HCT116 (cell line): Measurements from ENCODE around the gene PPIC. TPM values are rescaled to one million over a fixed set of nuclear protein-coding genes. Genes with fewer than 3 reads are reported as not detected.

Source experiments
- ATAC-seq: fragments of 200-7000 bp; cut with Tn5 transposase; 2 replicates; pipeline ENCODE4 v1.9.1; 2020; ENCODE audit warnings: mild to moderate bottlenecking, moderate library complexity
- BruUV-seq: library from RNA; stranded (reverse); fragments of 400-500 nt; replicated peaks from 2 replicates; lab custom pipeline; 2021; lab: Mats Ljungman, UMichigan
- CTCF ChIA-PET: fragments of 300-600 bp; sonication (Branson Sonifier 250); formaldehyde crosslinking; loops from one replicate; lab custom pipeline; 2021; ENCODE audit warnings: antibody characterized with exemption; lab: Charles Lee
- POLR2A ChIA-PET: fragments of 300-600, 350-600 bp; sonication (Branson Sonifier 250); formaldehyde crosslinking; loops from one replicate; lab custom pipeline; 2021; ENCODE audit warnings: antibody characterized with exemption; lab: Charles Lee
- RAD21 ChIA-PET, 2 experiments: fragments of 300-600 bp; sonication (Branson Sonifier 250); formaldehyde crosslinking; loops; one replicate each; lab custom pipeline; 2023; ENCODE audit warnings: low total read pairs in 2 of 2; ENCODE audit not compliant: uncharacterized antibody in 2 of 2, unreplicated experiment in 2 of 2, low non-redundant PET in 1 of 2; lab: Charles Lee
- DNase-seq: peaks from one replicate; pipeline ENCODE4 v3.0.0-alpha.2; 2010; ENCODE audit warnings: low read depth, low spot score
- H2AFZ ChIP-seq: fragments of 200-600 bp; shearing (Covaris generic), sonication (generic); 2 replicates; pipeline ENCODE4 v1.6.1; 2017; ENCODE audit warnings: low read depth, mixed run types, mixed read lengths, antibody characterized with exemption, low read length; ENCODE audit not compliant: poor library complexity, severe bottlenecking
- H3K27ac ChIP-seq: 2 replicates; pipeline ENCODE4 v1.5.1; 2012; ENCODE audit warnings: low read depth, low read length
- H3K27me3 ChIP-seq: fragments of 200-600 bp; sonication (generic); 2 replicates; pipeline ENCODE4 v1.6.1; 2016; ENCODE audit warnings: mixed run types, low read length, mixed read lengths; ENCODE audit not compliant: insufficient read depth
- H3K36me3 ChIP-seq, 2 experiments: fragments of 200-500 bp in 1 of 2; fragments of 200-600 bp in 1 of 2; sonication (Bioruptor generic) in 1 of 2; sonication (generic) in 1 of 2; 2 replicates each; pipeline versions ENCODE4 v1.5.1 to v1.6.1; 2014 to 2016; ENCODE audit warnings: low read length in 2 of 2, inconsistent platforms in 1 of 2, mixed read lengths in 1 of 2, mixed run types in 1 of 2; ENCODE audit not compliant: insufficient read depth in 2 of 2, control insufficient read depth in 1 of 2
- H3K4me1 ChIP-seq, 2 experiments: fragments of 200-600 bp in 1 of 2; sonication (generic) in 1 of 2; 2 replicates each; pipeline versions ENCODE4 v1.5.1 to v1.6.1; 2012 to 2017; ENCODE audit warnings: low read length in 2 of 2, inconsistent platforms in 1 of 2, mild to moderate bottlenecking in 1 of 2, mixed read lengths in 1 of 2, mixed run types in 1 of 2, moderate library complexity in 1 of 2; ENCODE audit not compliant: insufficient read depth in 2 of 2, control insufficient read depth in 1 of 2
- H3K4me2 ChIP-seq: fragments of 200-600 bp; sonication (generic); 2 replicates; pipeline ENCODE4 v1.6.1; 2017; ENCODE audit warnings: mixed run types, low read length, mixed read lengths
- H3K4me3 ChIP-seq, 2 experiments: fragments of 200-600 bp in 1 of 2; sonication (generic) in 1 of 2; replicated peaks in 1 of 2; 2 replicates each; pipeline ENCODE4 v1.5.1; 2011 to 2016; ENCODE audit warnings: low read length in 2 of 2, control low read depth in 1 of 2, low read depth in 1 of 2, mild to moderate bottlenecking in 1 of 2, mixed read lengths in 1 of 2, mixed run types in 1 of 2
- H3K79me2 ChIP-seq: fragments of 200-600 bp; sonication (generic); 2 replicates; pipeline ENCODE4 v1.6.1; 2017; ENCODE audit warnings: mild to moderate bottlenecking, mixed run types, low read length, moderate library complexity, mixed read lengths; ENCODE audit not compliant: insufficient read depth
- H3K9ac ChIP-seq: fragments of 200-600 bp; sonication (generic); 2 replicates; pipeline ENCODE4 v1.6.1; 2016; ENCODE audit warnings: low read length, mixed read lengths
- H3K9me2 ChIP-seq: fragments of 200-600 bp; sonication (generic), shearing (Covaris generic); 2 replicates; pipeline ENCODE4 v1.6.1; 2017; ENCODE audit warnings: mixed run types, mild to moderate bottlenecking, moderate library complexity; ENCODE audit not compliant: insufficient read depth
- H3K9me3 ChIP-seq, 2 experiments: fragments of 200-500 bp in 1 of 2; fragments of 200-600 bp in 1 of 2; sonication (Bioruptor generic) in 1 of 2; sonication (generic) in 1 of 2; 2 replicates each; pipeline ENCODE4 v1.6.1; 2014 to 2017; ENCODE audit warnings: low read length in 2 of 2, mixed read lengths in 2 of 2, inconsistent platforms in 1 of 2, low read depth in 1 of 2, mild to moderate bottlenecking in 1 of 2, mixed run types in 1 of 2, moderate library complexity in 1 of 2; ENCODE audit not compliant: control insufficient read depth in 1 of 2, insufficient read depth in 1 of 2
- H4K20me1 ChIP-seq: fragments of 200-600 bp; sonication (generic), shearing (Covaris generic); 2 replicates; pipeline ENCODE4 v1.6.1; 2017; ENCODE audit warnings: mixed run types, mild to moderate bottlenecking, moderate library complexity; ENCODE audit not compliant: insufficient read depth
- CEBPB ChIP-seq: IDR thresholded peaks from 2 replicates; pipeline ENCODE4 v1.6.1; 2012; ENCODE audit warnings: low read depth
- ELF1 ChIP-seq: IDR thresholded peaks from 2 replicates; pipeline ENCODE4 v1.6.1; 2012; ENCODE audit warnings: low read depth, borderline replicate concordance
- EZH2 ChIP-seq: fragments of 200-600 bp; sonication (generic); IDR thresholded peaks from 2 replicates; pipeline ENCODE4 v1.6.1; 2017; ENCODE audit warnings: antibody characterized with exemption, mixed run types
- EZH2phosphoT487 ChIP-seq: fragments of 200-600 bp; IDR thresholded peaks from 2 replicates; pipeline ENCODE4 v1.6.1; 2018; ENCODE audit warnings: antibody characterized with exemption, borderline replicate concordance
- FOSL1 ChIP-seq: IDR thresholded peaks from 2 replicates; pipeline ENCODE4 v1.6.1; 2012; ENCODE audit warnings: low read depth
- JUND ChIP-seq: IDR thresholded peaks from 2 replicates; pipeline ENCODE4 v1.6.1; 2012
- MAX ChIP-seq: IDR thresholded peaks from 2 replicates; pipeline ENCODE4 v1.6.1; 2012
- POLR2A ChIP-seq: IDR thresholded peaks from 2 replicates; pipeline ENCODE4 v1.7.0; 2011; ENCODE audit warnings: borderline replicate concordance; ENCODE audit not compliant: insufficient read depth, insufficient read length; ENCODE audit errors: extremely low read depth
- RAD21 ChIP-seq: IDR thresholded peaks from 2 replicates; pipeline ENCODE4 v1.6.1; 2012; ENCODE audit warnings: low read depth, mild to moderate bottlenecking
- REST ChIP-seq: IDR thresholded peaks from 2 replicates; pipeline ENCODE4 v1.6.1; 2012; ENCODE audit warnings: low read depth
- SP1 ChIP-seq: IDR thresholded peaks from 2 replicates; pipeline ENCODE4 v1.6.1; 2012; ENCODE audit warnings: low read depth
- SRF ChIP-seq: IDR thresholded peaks from 2 replicates; pipeline ENCODE4 v1.6.1; 2012; ENCODE audit warnings: low read depth
- TCF7L2 ChIP-seq: IDR thresholded peaks from 2 replicates; pipeline ENCODE4 v1.7.0; 2011; ENCODE audit warnings: borderline replicate concordance, inconsistent platforms; ENCODE audit not compliant: insufficient read depth, insufficient read length; ENCODE audit errors: extremely low read depth
- YY1 ChIP-seq: IDR thresholded peaks from 2 replicates; pipeline ENCODE4 v1.6.1; 2011; ENCODE audit warnings: low read length, low read depth, moderate library complexity, mild to moderate bottlenecking; ENCODE audit not compliant: insufficient replicate concordance; ENCODE audit errors: extremely low read depth
- ZBTB33 ChIP-seq: IDR thresholded peaks from 2 replicates; pipeline ENCODE4 v1.6.1; 2011; ENCODE audit warnings: mild to moderate bottlenecking, low read length, moderate library complexity; ENCODE audit not compliant: insufficient replicate concordance; ENCODE audit errors: extremely low read depth
- ZFX ChIP-seq: fragments of 450-650 bp; IDR thresholded peaks from 2 replicates; pipeline ENCODE4 v1.6.1; 2017
- intact Hi-C: fragments of 100-400 bp; cut with micrococcal nuclease; formaldehyde crosslinking; loops from 2 replicates; pipeline ENCODE4 v1.10.0; 2022
- total RNA-seq: library from RNA; stranded (reverse); gene quantifications from one replicate; pipeline ENCODE4 v1.2.1, GENCODE V29; 2021; ENCODE audit not compliant: unreplicated experiment

PPIC gene
- total RNA-seq, 1 experiment from 2014 or later = 21.5 TPM

- Histone ChIP-seq H3K4me1 (no peaks in the 10 kb centered on the region), H3K4me2 (no peak overlapping the region), H4K20me1 (no peaks in the 10 kb centered on the region), H3K9ac (no peak overlapping the region), H3K79me2 (no peaks in the 10 kb centered on the region), H3K9me2 (no peaks in the 10 kb centered on the region), H3K27ac (no peak overlapping the region), H3K4me3 (no peak overlapping the region), H3K27me3 (no peaks in the 10 kb centered on the region), H3K9me3 (no peaks in the 10 kb centered on the region), H3K36me3 (no peaks in the 10 kb centered on the region), H2AFZ (no peak overlapping the region)
- DNase-seq (no peak), ATAC-seq (no peak)
- POLR2A ChIA-PET = interaction anchor here (0.6 kb wide), 1 partner anchor 418 kb away, joined by 3 read pairs; no protein-coding TSS in a partner anchor
- RAD21 ChIA-PET = no interaction called here
- no TSS peak for BruUV-seq
- CTCF ChIA-PET = no interaction called here
- intact Hi-C loops = loop anchor here (5.0 kb wide), 1 partner anchor 99 kb away; no protein-coding TSS in a partner anchor
- TF ChIP-seq SP1 (no peak), CEBPB (no peak), SRF (no peak), ELF1 (no peak), ZFX (no peak), JUND (no peak), EZH2phosphoT487 (no peak)
Measured at GRCh38 chr5:122996091-122996490, 40.4 kb downstream of the PPIC start.

GRCh38 chr5:122985954-122986721 lies 50.4 kb downstream of the PPIC start:
- intact Hi-C loops = no loop called here
- no peaks in the 10 kb centered on the region for H4K20me1 ChIP-seq
- CTCF ChIA-PET = no interaction called here
- no peak overlapping the region for H3K27ac ChIP-seq
- no peak overlapping the region for H2AFZ ChIP-seq
- no peak overlapping the region for H3K9ac ChIP-seq
- H3K4me1 ChIP-seq = no peaks in the 10 kb centered on the region
- no peak overlapping the region for H3K4me2 ChIP-seq
- no peaks in the 10 kb centered on the region for H3K36me3 ChIP-seq
- H3K4me3 ChIP-seq = no peak overlapping the region
- BruUV-seq = no TSS peak
- no peaks in the 10 kb centered on the region for H3K9me2 ChIP-seq
- DNase-seq = no peak
- POLR2A ChIA-PET = no interaction called here
- H3K9me3 ChIP-seq = no peaks in the 10 kb centered on the region
- H3K27me3 ChIP-seq = no peaks in the 10 kb centered on the region
- no peaks in the 10 kb centered on the region for H3K79me2 ChIP-seq
- RAD21 ChIA-PET = no interaction called here
- no peak for ATAC-seq
- no peak for TF ChIP-seq SP1
- TF ChIP-seq EZH2 = no peak
- no peak for TF ChIP-seq TCF7L2
- no peak for TF ChIP-seq YY1
- no peak for TF ChIP-seq REST
- no peak for TF ChIP-seq FOSL1
- TF ChIP-seq POLR2A = no peak
- no peak for TF ChIP-seq MAX
- no peak for TF ChIP-seq RAD21
- no peak for TF ChIP-seq ZBTB33
